GM04503 (cell line): ENCODE data around the gene PRRC2C.

ENCODE experiments used
- DNase-seq: peaks from one replicate; pipeline ENCODE4 v3.0.0-alpha.2; 2012; ENCODE audit warnings: low read depth

PRRC2C gene

GRCh38 chr1:171636141-171636540 lies 150.8 kb downstream of the PRRC2C start:
- no peak for DNase-seq

- DNase-seq = no peak
Observed at GRCh38 chr1:171637928-171638576, 152.7 kb downstream of the PRRC2C start.

- DNase-seq = no peak
Observed at GRCh38 chr1:171640225-171640624, 154.9 kb downstream of the PRRC2C start.

- no peak for DNase-seq
Observed at GRCh38 chr1:171641076-171641864, 155.9 kb downstream of the PRRC2C start.

GRCh38 chr1:171642197-171642596 lies 156.9 kb downstream of the PRRC2C start:
- DNase-seq = no peak
